T-helper 2 cell treated with Interferon-gamma antibody and Interleukin-4, amounts not matched to agents 5 μg/mL and 100 μg/mL, for 36 hours (primary cell): ENCODE measurements around the gene POTEF.
"Not testable (repeated sequence)": the region's sequence is repeated elsewhere in the genome, so short reads cannot be mapped to it uniquely, and the experiment has no call there.

ENCODE experiments used
- DNase-seq: peaks from one replicate; pipeline ENCODE4 v3.0.0; 2021; ENCODE audit warnings: low spot score
- H3K27ac Mint-ChIP-seq: one replicate; pipeline ENCODE4 v1.8.0; 2021; ENCODE audit warnings: mild to moderate bottlenecking, mixed read lengths
- H3K27me3 Mint-ChIP-seq: one replicate; pipeline ENCODE4 v1.8.0; 2021; ENCODE audit warnings: low read depth, mixed read lengths
- H3K36me3 Mint-ChIP-seq: one replicate; pipeline ENCODE4 v1.8.0; 2021; ENCODE audit warnings: low read depth, mixed read lengths
- H3K4me1 Mint-ChIP-seq: one replicate; pipeline ENCODE4 v1.8.0; 2021; ENCODE audit warnings: low read depth, mixed read lengths
- H3K4me3 Mint-ChIP-seq: one replicate; pipeline ENCODE4 v1.8.0; 2022; ENCODE audit warnings: mild to moderate bottlenecking, moderate library complexity, mixed read lengths
- H3K9me3 Mint-ChIP-seq: one replicate; pipeline ENCODE4 v1.8.0; 2021; ENCODE audit warnings: mixed read lengths

Gene POTEF

GRCh38 chr2:130143266-130144039 lies 14.4 kb upstream of the POTEF start:
- H3K36me3 Mint-ChIP-seq, DNase-seq, H3K9me3 Mint-ChIP-seq, H3K4me1 Mint-ChIP-seq, H3K27ac Mint-ChIP-seq: not testable (repeated sequence)
- H3K4me3 Mint-ChIP-seq: peak overlapping the region; percentile 65
- H3K27me3 Mint-ChIP-seq: peaks cover 11% of the 10 kb centered on the region

GRCh38 chr2:130142396-130143265 lies 13.6 kb upstream of the POTEF start:
- not testable (repeated sequence) for H3K4me1 Mint-ChIP-seq, H3K9me3 Mint-ChIP-seq, DNase-seq, H3K27ac Mint-ChIP-seq, H3K36me3 Mint-ChIP-seq
- H3K27me3 Mint-ChIP-seq: peaks cover 11% of the 10 kb centered on the region
- H3K4me3 Mint-ChIP-seq: peak overlapping the region; percentile 65

- peaks cover 11% of the 10 kb centered on the region for H3K27me3 Mint-ChIP-seq
- not testable (repeated sequence) for H3K36me3 Mint-ChIP-seq, DNase-seq, H3K9me3 Mint-ChIP-seq, H3K27ac Mint-ChIP-seq, H3K4me3 Mint-ChIP-seq, H3K4me1 Mint-ChIP-seq
These were observed 12.8 kb upstream of the POTEF start for GRCh38 chr2:130141645-130142370.

- not testable (repeated sequence) for H3K4me1 Mint-ChIP-seq, DNase-seq, H3K9me3 Mint-ChIP-seq, H3K27me3 Mint-ChIP-seq, H3K4me3 Mint-ChIP-seq, H3K36me3 Mint-ChIP-seq, H3K27ac Mint-ChIP-seq
These were observed 12.0 kb upstream of the POTEF start for GRCh38 chr2:130141002-130141401.

GRCh38 chr2:130140516-130140915 lies 11.5 kb upstream of the POTEF start:
- H3K9me3 Mint-ChIP-seq, H3K27me3 Mint-ChIP-seq, H3K4me1 Mint-ChIP-seq, H3K36me3 Mint-ChIP-seq, H3K27ac Mint-ChIP-seq, H3K4me3 Mint-ChIP-seq, DNase-seq: not testable (repeated sequence)

- not testable (repeated sequence) for H3K27me3 Mint-ChIP-seq, H3K4me1 Mint-ChIP-seq, H3K4me3 Mint-ChIP-seq, H3K36me3 Mint-ChIP-seq, DNase-seq, H3K27ac Mint-ChIP-seq, H3K9me3 Mint-ChIP-seq
These were observed 10.6 kb upstream of the POTEF start for GRCh38 chr2:130139331-130140280.

GRCh38 chr2:130138841-130139251 lies 9.8 kb upstream of the POTEF start:
- not testable (repeated sequence) for H3K27ac Mint-ChIP-seq, H3K36me3 Mint-ChIP-seq, H3K9me3 Mint-ChIP-seq, H3K27me3 Mint-ChIP-seq, H3K4me3 Mint-ChIP-seq, DNase-seq, H3K4me1 Mint-ChIP-seq

- not testable (repeated sequence) for H3K4me1 Mint-ChIP-seq, H3K4me3 Mint-ChIP-seq, H3K9me3 Mint-ChIP-seq, H3K27ac Mint-ChIP-seq, DNase-seq, H3K36me3 Mint-ChIP-seq, H3K27me3 Mint-ChIP-seq
These were observed 9.3 kb upstream of the POTEF start for GRCh38 chr2:130138326-130138725.

- H3K4me1 Mint-ChIP-seq, H3K27me3 Mint-ChIP-seq, H3K9me3 Mint-ChIP-seq, H3K27ac Mint-ChIP-seq, DNase-seq, H3K36me3 Mint-ChIP-seq, H3K4me3 Mint-ChIP-seq: not testable (repeated sequence)
These were observed 8.1 kb upstream of the POTEF start for GRCh38 chr2:130137118-130137517.

- DNase-seq, H3K27ac Mint-ChIP-seq, H3K4me1 Mint-ChIP-seq, H3K9me3 Mint-ChIP-seq, H3K36me3 Mint-ChIP-seq, H3K4me3 Mint-ChIP-seq, H3K27me3 Mint-ChIP-seq: not testable (repeated sequence)
These were observed 7.5 kb upstream of the POTEF start for GRCh38 chr2:130136546-130136945.

- Mint-ChIP-seq H3K4me1 (no peaks in the 10 kb centered on the region), H3K9me3 (no peaks in the 10 kb centered on the region), H3K27me3 (peaks cover 4% of the 10 kb centered on the region), H3K4me3 (no peak overlapping the region), H3K27ac (no peak overlapping the region), H3K36me3 (no peaks in the 10 kb centered on the region)
- DNase-seq: no peak
These were observed 6.9 kb upstream of the POTEF start for GRCh38 chr2:130135692-130136541.

- not testable (repeated sequence) for H3K4me1 Mint-ChIP-seq, H3K9me3 Mint-ChIP-seq, DNase-seq, H3K36me3 Mint-ChIP-seq, H3K27me3 Mint-ChIP-seq, H3K27ac Mint-ChIP-seq, H3K4me3 Mint-ChIP-seq
These were observed 558 bp downstream of the POTEF start for GRCh38 chr2:130128464-130128863.

- not testable (repeated sequence) for H3K27me3 Mint-ChIP-seq, H3K4me1 Mint-ChIP-seq, H3K36me3 Mint-ChIP-seq, H3K4me3 Mint-ChIP-seq, DNase-seq, H3K27ac Mint-ChIP-seq, H3K9me3 Mint-ChIP-seq
These were observed 1.3 kb downstream of the POTEF start for GRCh38 chr2:130127726-130128125.
